Measurements from ENCODE around the gene SPO11. TPM values are rescaled to one million over a fixed set of nuclear protein-coding genes. Genes with fewer than 3 reads are reported as not detected.

Gene SPO11
- total RNA-seq, 1 donor from 2014 or later = not detected

DNA sequence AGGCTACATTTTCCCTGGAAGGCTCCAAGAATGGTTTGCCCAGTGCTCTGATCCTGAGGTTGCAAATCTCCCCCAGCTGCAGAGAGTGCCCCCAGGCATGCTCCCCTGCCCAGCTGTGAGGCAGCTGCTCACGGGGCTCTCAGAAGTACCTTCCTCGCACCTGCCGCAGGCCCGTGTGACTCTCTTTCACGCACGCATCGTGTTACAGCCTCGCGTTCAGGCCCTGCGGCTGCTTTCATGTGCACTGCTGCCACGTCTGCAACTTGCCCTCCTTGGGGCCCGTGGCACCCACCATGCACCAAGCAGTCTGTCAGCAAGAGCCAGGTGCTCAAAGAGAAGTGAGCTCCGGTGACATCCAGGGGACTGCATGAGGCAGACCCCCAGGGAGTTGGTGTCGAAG, 28.6 kb upstream of the SPO11 start:
- Histone ChIP-seq H3K4me3 (no peak overlapping the region), H3K27me3 (ENCODE audit: low read depth) (peaks cover 32% of the 10 kb centered on the region), H3K27ac (replicated peaks) (no peak overlapping the region), H3K4me1 (no peaks in the 10 kb centered on the region), H3K9me3 (replicated peaks) (no peaks in the 10 kb centered on the region), H3K36me3 (no peaks in the 10 kb centered on the region)
- intact Hi-C loops (cut with micrococcal nuclease) = no loop called here
- DNase-seq = no peak
- TF ChIP-seq CTCF (IDR thresholded peaks at IDR 0.05; ENCODE audit: borderline replicate concordance) = no peak

- no peak for DNase-seq
- no peaks in the 10 kb centered on the region for H3K36me3 ChIP-seq
- no peaks in the 10 kb centered on the region for H3K9me3 ChIP-seq (replicated peaks)
- peaks cover 69% of the 10 kb centered on the region for H3K27me3 ChIP-seq (ENCODE audit: low read depth)
- H3K4me1 ChIP-seq = no peaks in the 10 kb centered on the region
- no peak overlapping the region for H3K4me3 ChIP-seq
- intact Hi-C loops (cut with micrococcal nuclease) = no loop called here
- no peak overlapping the region for H3K27ac ChIP-seq (replicated peaks)
- no peak for TF ChIP-seq CTCF (IDR thresholded peaks at IDR 0.05; ENCODE audit: borderline replicate concordance)
Observed at GRCh38 chr20:57306747-57307146, 22.9 kb upstream of the SPO11 start.

- intact Hi-C loops (cut with micrococcal nuclease) = no loop called here
- Histone ChIP-seq H3K4me1 (no peaks in the 10 kb centered on the region), H3K9me3 (replicated peaks) (no peaks in the 10 kb centered on the region), H3K27me3 (ENCODE audit: low read depth) (peaks cover 73% of the 10 kb centered on the region), H3K27ac (replicated peaks) (no peak overlapping the region), H3K36me3 (no peaks in the 10 kb centered on the region), H3K4me3 (no peak overlapping the region)
- no peak for DNase-seq
- no peak for TF ChIP-seq CTCF (IDR thresholded peaks at IDR 0.05; ENCODE audit: borderline replicate concordance)
Observed at GRCh38 chr20:57308451-57309271, 20.9 kb upstream of the SPO11 start.

GRCh38 chr20:57309544-57310115, 20.0 kb upstream of the SPO11 start:
- no peak for TF ChIP-seq CTCF (IDR thresholded peaks at IDR 0.05; ENCODE audit: borderline replicate concordance)
- Histone ChIP-seq H3K9me3 (replicated peaks) (no peaks in the 10 kb centered on the region), H3K27ac (replicated peaks) (no peak overlapping the region), H3K27me3 (ENCODE audit: low read depth) (peaks cover 79% of the 10 kb centered on the region), H3K4me3 (no peak overlapping the region), H3K36me3 (no peaks in the 10 kb centered on the region), H3K4me1 (no peaks in the 10 kb centered on the region)
- intact Hi-C loops (cut with micrococcal nuclease) = no loop called here
- no peak for DNase-seq

GRCh38 chr20:57310821-57311514, 18.6 kb upstream of the SPO11 start:
- TF ChIP-seq CTCF (IDR thresholded peaks at IDR 0.05; ENCODE audit: borderline replicate concordance) = no peak
- intact Hi-C loops (cut with micrococcal nuclease) = no loop called here
- H3K4me3 ChIP-seq = no peak overlapping the region
- H3K36me3 ChIP-seq = no peaks in the 10 kb centered on the region
- H3K4me1 ChIP-seq = no peaks in the 10 kb centered on the region
- H3K27me3 ChIP-seq (ENCODE audit: low read depth) = peaks cover 80% of the 10 kb centered on the region
- no peak for DNase-seq
- H3K27ac ChIP-seq (replicated peaks) = no peak overlapping the region
- no peaks in the 10 kb centered on the region for H3K9me3 ChIP-seq (replicated peaks)

All from left ventricle myocardium inferior (tissue), 1 donor.